ENCODE measurements around the gene GANC.
A peak's percentile ranks its signal among the peaks of the same experiment; 100 is the strongest.

Gene GANC

DNA sequence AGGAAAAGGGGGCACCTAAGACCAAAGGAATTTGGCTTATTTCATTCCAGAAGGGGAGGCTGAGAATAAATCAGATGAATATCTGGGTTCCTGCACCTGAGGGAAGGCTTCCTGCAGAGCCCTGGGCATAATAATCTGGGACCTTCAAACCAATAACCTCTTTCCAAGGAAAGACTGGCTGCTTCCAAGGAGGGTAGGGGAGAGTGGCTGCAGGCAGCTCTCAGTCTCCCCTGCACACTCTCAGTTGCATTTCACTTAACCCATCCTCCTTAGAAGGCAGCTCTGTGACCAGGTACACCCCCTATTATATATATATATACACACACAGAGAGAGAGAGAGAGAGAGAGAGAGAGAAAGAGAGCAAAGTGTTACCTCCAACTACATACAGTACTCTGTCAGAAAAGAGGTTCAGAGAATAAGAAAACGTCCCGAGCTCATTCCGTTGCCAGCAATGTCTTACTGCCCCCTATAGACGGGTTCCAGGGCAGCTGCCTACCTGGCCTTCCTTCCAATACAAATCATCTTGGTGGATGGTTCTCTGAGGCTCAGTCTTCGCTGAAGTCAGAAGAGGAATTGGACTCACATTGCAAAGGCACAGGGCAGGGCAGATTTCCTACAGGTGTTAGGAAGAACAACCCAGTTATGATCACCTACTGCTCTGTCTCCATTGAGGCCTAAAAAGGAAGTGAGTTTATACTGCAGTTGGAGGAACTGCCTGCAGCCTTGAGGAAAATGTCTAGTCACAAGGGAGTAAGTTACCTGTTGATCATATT is 112.4 kb downstream of the GANC start:
- no peak for DNase-seq

GRCh38 chr15:42385980-42386700 is 113.1 kb downstream of the GANC start:
- no peak for DNase-seq

GRCh38 chr15:42387603-42388002 is 114.6 kb downstream of the GANC start:
- no peak for DNase-seq

GRCh38 chr15:42392309-42393024 is 119.5 kb downstream of the GANC start:
- no peak for DNase-seq

GRCh38 chr15:42394106-42394505 is 121.1 kb downstream of the GANC start:
- DNase-seq = no peak

GRCh38 chr15:42395838-42396237 is 122.8 kb downstream of the GANC start:
- no peak for DNase-seq

DNA sequence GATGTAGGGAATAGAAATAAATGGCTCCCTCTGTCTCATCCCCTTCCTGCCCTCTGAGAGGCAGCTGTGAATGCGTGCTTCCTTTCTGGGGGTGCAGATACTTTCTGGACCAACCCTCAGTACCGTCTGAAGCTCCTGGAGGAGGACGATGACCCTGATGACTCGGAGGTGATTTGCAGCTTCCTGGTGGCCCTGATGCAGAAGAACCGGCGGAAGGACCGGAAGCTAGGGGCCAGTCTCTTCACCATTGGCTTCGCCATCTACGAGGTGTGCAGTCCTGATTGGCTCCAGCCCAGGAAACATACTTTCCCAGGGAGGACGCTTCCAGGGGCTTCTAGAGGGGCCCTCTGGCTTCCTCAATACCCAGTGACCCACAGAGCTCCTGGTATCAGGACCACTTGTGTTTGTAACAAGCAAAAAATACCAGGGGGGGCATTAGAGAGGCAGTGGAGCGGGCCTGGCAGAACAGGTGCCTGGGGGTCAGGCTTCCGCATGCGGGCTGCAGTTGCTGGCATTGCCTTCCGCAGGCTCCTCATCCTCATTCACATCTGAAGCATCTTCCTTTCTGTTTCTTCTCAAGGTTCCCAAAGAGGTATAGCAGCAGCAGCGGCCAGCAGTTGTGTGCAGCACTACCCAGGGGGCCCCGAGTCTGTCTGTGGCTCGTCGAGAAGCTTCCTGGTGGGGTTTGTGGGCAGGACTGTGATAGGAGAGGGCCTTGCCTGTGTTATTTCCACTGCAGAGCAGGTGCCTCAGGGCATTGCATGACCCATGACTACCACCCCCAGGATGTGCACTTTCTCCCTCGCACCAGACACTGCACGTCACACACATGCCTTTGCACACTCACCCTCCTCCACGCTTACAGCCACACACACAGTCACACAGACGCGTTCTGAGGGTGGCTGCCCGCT is 128.8 kb downstream of the GANC start:
- peak; percentile 16 for DNase-seq

DNA sequence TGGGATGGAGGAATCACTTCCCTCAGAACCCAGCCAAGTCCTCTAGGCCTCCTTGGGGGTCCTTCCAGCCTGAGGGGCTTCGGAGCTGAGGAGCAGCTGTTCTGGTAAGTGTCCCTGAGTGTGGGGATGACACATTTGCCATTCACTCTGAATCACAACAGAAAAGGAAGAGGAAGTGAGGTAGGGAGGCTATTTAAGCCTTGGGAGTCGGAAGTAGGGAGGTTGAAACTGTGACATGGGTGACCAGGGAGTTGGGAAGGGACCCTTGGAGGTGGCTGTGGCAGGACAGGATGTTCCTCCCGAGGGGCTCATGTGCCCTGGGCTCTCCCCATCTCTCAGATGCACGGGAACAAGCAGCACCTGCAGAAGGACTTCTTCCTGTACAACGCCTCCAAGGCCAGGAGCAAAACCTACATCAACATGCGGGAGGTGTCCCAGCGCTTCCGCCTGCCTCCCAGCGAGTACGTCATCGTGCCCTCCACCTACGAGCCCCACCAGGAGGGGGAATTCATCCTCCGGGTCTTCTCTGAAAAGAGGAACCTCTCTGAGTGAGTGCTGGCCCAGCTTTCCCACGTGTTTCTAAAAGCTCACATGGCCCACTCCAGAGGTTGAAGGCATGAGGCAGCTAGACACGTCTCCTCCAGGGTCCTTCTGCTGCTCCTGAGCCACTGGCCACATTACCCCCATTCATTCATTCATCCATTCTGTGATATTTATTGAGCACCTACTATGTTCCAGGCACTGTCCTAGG is 129.6 kb downstream of the GANC start:
- DNase-seq = no peak

DNA sequence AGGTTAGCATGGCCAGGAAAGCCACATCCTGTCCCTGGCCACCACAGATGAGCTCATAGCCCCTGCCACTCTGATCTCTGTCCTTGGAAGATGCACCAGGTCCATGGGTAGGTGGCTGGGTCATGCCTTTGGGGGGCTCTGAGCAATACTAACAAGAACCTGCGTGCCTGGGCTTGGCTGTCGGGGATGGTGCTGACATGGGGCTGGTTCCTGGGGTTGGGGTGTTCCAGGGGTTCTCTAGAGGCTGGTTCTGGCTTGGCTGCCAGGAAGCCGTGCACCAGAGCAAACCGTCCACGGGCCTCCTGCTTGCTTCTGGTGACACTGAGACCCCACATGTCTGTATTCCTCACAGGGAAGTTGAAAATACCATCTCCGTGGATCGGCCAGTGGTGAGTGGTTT is 130.4 kb downstream of the GANC start:
- no peak for DNase-seq

- no peak for DNase-seq
Measured at GRCh38 chr15:42404461-42405235, 131.6 kb downstream of the GANC start.

DNA sequence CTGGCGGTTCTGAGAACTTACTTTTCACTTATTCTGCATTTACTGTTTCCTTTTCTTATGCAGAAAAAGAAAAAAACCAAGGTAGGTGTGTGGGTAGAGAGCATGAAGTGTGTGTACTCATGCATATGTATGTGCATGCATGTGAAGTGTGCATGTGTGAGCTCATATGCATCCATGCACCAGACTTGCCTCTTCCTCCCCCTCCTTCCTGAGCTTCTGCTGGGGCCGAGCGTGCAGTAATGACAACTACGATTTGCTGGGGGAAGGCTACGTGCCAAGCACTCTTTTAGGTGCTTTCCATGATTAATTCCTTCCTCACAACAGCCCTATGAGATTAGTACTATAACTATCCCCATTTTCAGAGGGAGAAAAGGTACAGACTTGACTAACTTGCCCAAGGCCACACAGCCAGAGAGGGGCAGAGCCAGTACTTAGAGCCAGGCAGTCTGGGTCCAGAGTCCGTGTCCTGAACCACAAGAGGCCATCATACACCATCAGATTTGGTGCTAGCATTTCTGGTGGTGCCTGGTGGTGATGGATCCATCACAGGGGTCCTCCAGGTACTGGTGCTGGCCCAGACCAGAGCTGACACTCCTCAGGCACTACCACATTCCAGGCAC is 133.0 kb downstream of the GANC start:
- DNase-seq = no peak

Measured in CD4-positive, alpha-beta T cell treated with Interleukin-21 for 1 hour (primary cell).